IMR-90 (cell line): ENCODE data around the gene CMSS1. TPM values are rescaled to one million over a fixed set of nuclear protein-coding genes. Genes with fewer than 3 reads are reported as not detected.

Experiments
- ATAC-seq: fragments of 200-7000 bp; cut with Tn5 transposase; 2 replicates; pipeline ENCODE4 v1.9.1; 2020; ENCODE audit warnings: low read depth, mild to moderate bottlenecking, moderate library complexity
- BruUV-seq: library from RNA; stranded (reverse); fragments of 400-500 nt; replicated peaks from 2 replicates; lab custom pipeline; 2021; lab: Mats Ljungman, UMichigan
- CTCF ChIA-PET: fragments of 300-600 bp; formaldehyde crosslinking; extraction: SDS; loops from one replicate; lab custom pipeline; 2021; ENCODE audit warnings: antibody characterized with exemption; lab: Yijun Ruan, JAX
- POLR2A ChIA-PET: fragments of 300-600 bp; sonication (Branson Sonifier 250); formaldehyde crosslinking; loops from one replicate; lab custom pipeline; 2022; ENCODE audit warnings: antibody characterized with exemption; ENCODE audit not compliant: unreplicated experiment; lab: Charles Lee
- DNase-seq: peaks from one replicate; pipeline ENCODE4 v3.0.0; 2013
- H2AFZ ChIP-seq: replicated peaks from 2 replicates; pipeline ENCODE3; 2013; ENCODE audit warnings: low read length, mild to moderate bottlenecking; ENCODE audit not compliant: poor library complexity
- H2AK5ac ChIP-seq: 2 replicates; pipeline ENCODE4 v1.6.1; 2013; ENCODE audit warnings: low read depth, low read length, inconsistent platforms
- H2AK9ac ChIP-seq: replicated peaks from 2 replicates; pipeline ENCODE3; 2013; ENCODE audit warnings: mild to moderate bottlenecking, low read depth, low read length, moderate library complexity; ENCODE audit not compliant: poor library complexity
- H2BK120ac ChIP-seq: 2 replicates; pipeline ENCODE4 v1.6.1; 2013; ENCODE audit warnings: low read depth, low read length, inconsistent platforms
- H2BK15ac ChIP-seq: 3 replicates; pipeline ENCODE4 v1.6.1; 2013; ENCODE audit warnings: low read depth, low read length, inconsistent platforms
- H2BK20ac ChIP-seq: 2 replicates; pipeline ENCODE4 v1.6.1; 2013; ENCODE audit warnings: low read depth, mild to moderate bottlenecking, inconsistent platforms, low read length, moderate library complexity
- H2BK5ac ChIP-seq: 2 replicates; pipeline ENCODE4 v1.6.1; 2013; ENCODE audit warnings: mild to moderate bottlenecking, low read depth, low read length, inconsistent platforms; ENCODE audit not compliant: poor library complexity, severe bottlenecking
- H3K14ac ChIP-seq: replicated peaks from 2 replicates; pipeline ENCODE4 v1.6.1; 2013; ENCODE audit warnings: low read depth, low read length, inconsistent platforms
- H3K18ac ChIP-seq: 2 replicates; pipeline ENCODE4 v1.6.1; 2013; ENCODE audit warnings: low read depth, low read length, control low read depth
- H3K23ac ChIP-seq: 2 replicates; pipeline ENCODE4 v1.6.1; 2013; ENCODE audit warnings: low read depth, low read length, inconsistent platforms
- H3K27ac ChIP-seq: 2 replicates; pipeline ENCODE4 v1.5.1; 2013; ENCODE audit warnings: mild to moderate bottlenecking, control low read depth, low read length; ENCODE audit not compliant: insufficient read depth
- H3K27me3 ChIP-seq: 2 replicates; pipeline ENCODE4 v1.6.1; 2013; ENCODE audit warnings: low read length; ENCODE audit not compliant: control insufficient read depth, insufficient read depth
- H3K36me3 ChIP-seq: 2 replicates; pipeline ENCODE4 v1.6.1; 2013; ENCODE audit warnings: low read length, mixed read lengths; ENCODE audit not compliant: control insufficient read depth, insufficient read depth
- H3K4ac ChIP-seq: 2 replicates; pipeline ENCODE4 v1.6.1; 2013; ENCODE audit warnings: low read depth, low read length, inconsistent platforms
- H3K4me1 ChIP-seq: 2 replicates; pipeline ENCODE4 v1.6.1; 2013; ENCODE audit warnings: low read length, mixed read lengths; ENCODE audit not compliant: control insufficient read depth, insufficient read depth
- H3K4me2 ChIP-seq: 2 replicates; pipeline ENCODE4 v1.6.1; 2013; ENCODE audit warnings: low read depth, mild to moderate bottlenecking, control low read depth, low read length, moderate library complexity
- H3K4me3 ChIP-seq: 2 replicates; pipeline ENCODE4 v1.5.1; 2013; ENCODE audit warnings: low read depth, mild to moderate bottlenecking, control low read depth, low read length, moderate library complexity; ENCODE audit not compliant: insufficient read depth
- H3K56ac ChIP-seq: 2 replicates; pipeline ENCODE4 v1.6.1; 2013; ENCODE audit warnings: low read length, inconsistent platforms; ENCODE audit not compliant: insufficient read depth; ENCODE audit errors: extremely low read depth
- H3K79me1 ChIP-seq, 2 experiments: 2 replicates each; pipeline ENCODE4 v1.6.1; 2013; ENCODE audit warnings: low read length in 2 of 2, inconsistent platforms in 1 of 2, low read depth in 1 of 2
- H3K9ac ChIP-seq: 2 replicates; pipeline ENCODE4 v1.6.1; 2013; ENCODE audit warnings: low read depth, low read length, control low read depth
- H3K9me1 ChIP-seq: 2 replicates; pipeline ENCODE4 v1.6.1; 2013; ENCODE audit warnings: low read length, inconsistent platforms; ENCODE audit not compliant: insufficient read depth
- H3K9me3 ChIP-seq: 2 replicates; pipeline ENCODE4 v1.6.1; 2013; ENCODE audit warnings: low read length; ENCODE audit not compliant: control insufficient read depth, insufficient read depth
- H4K20me1 ChIP-seq: 2 replicates; pipeline ENCODE4 v1.6.1; 2013; ENCODE audit warnings: low read length, inconsistent platforms; ENCODE audit not compliant: insufficient read depth
- H4K5ac ChIP-seq: 2 replicates; pipeline ENCODE4 v1.6.1; 2013; ENCODE audit warnings: mild to moderate bottlenecking, low read depth, low read length, control low read depth
- H4K8ac ChIP-seq, 2 experiments: 2 replicates each; pipeline ENCODE4 v1.6.1; 2013; ENCODE audit warnings: low read depth in 2 of 2, low read length in 2 of 2, control low read depth in 1 of 2, inconsistent platforms in 1 of 2
- H4K91ac ChIP-seq: 2 replicates; pipeline ENCODE4 v1.6.1; 2013; ENCODE audit warnings: low read depth, low read length, inconsistent platforms; ENCODE audit not compliant: insufficient read depth
- BHLHE40 ChIP-seq: fragments of 150-350 bp; IDR thresholded peaks from 2 replicates; pipeline ENCODE4 v1.6.1; 2016; ENCODE audit warnings: mild to moderate bottlenecking, low read depth, low read length
- CEBPB ChIP-seq: IDR thresholded peaks from 2 replicates; pipeline ENCODE4 v1.6.1; 2012; ENCODE audit warnings: low read depth, low read length, improper control_type of control experiment
- CHD1 ChIP-seq: IDR thresholded peaks from 2 replicates; pipeline ENCODE4 v1.6.1; 2012; ENCODE audit warnings: low read depth, low read length, improper control_type of control experiment
- CTCF ChIP-seq: conservative IDR thresholded peaks from 2 replicates; pipeline ENCODE4 v1.5.1; 2012; ENCODE audit warnings: mild to moderate bottlenecking, low read depth, low read length, improper control_type of control experiment
- ELK1 ChIP-seq: fragments of 150-350 bp; IDR thresholded peaks from 2 replicates; pipeline ENCODE4 v1.6.1; 2016; ENCODE audit warnings: low read depth, mild to moderate bottlenecking, low read length, moderate library complexity, borderline replicate concordance
- FOS ChIP-seq: fragments of 150-350 bp; IDR thresholded peaks from 2 replicates; pipeline ENCODE4 v1.6.1; 2016; ENCODE audit warnings: low read depth, low read length
- MAFK ChIP-seq: IDR thresholded peaks from 2 replicates; pipeline ENCODE4 v1.6.1; 2012; ENCODE audit warnings: low read depth, low read length, improper control_type of control experiment
- MAZ ChIP-seq: IDR thresholded peaks from 2 replicates; pipeline ENCODE4 v1.6.1; 2012; ENCODE audit warnings: low read depth, mild to moderate bottlenecking, low read length, improper control_type of control experiment, moderate library complexity, borderline replicate concordance
- MXI1 ChIP-seq: IDR thresholded peaks from 2 replicates; pipeline ENCODE4 v1.6.1; 2012; ENCODE audit warnings: low read depth, mild to moderate bottlenecking, low read length, moderate library complexity, borderline replicate concordance
- NFE2L2 ChIP-seq: fragments of 150-350 bp; IDR thresholded peaks from 2 replicates; pipeline ENCODE4 v1.6.1; 2016; ENCODE audit warnings: low read depth, mild to moderate bottlenecking, low read length
- POLR2A ChIP-seq: IDR thresholded peaks from 2 replicates; pipeline ENCODE4 v1.6.1; 2012; ENCODE audit warnings: mild to moderate bottlenecking, low read depth, low read length
- RAD21 ChIP-seq: IDR thresholded peaks from 2 replicates; pipeline ENCODE4 v1.6.1; 2012; ENCODE audit warnings: low read length, improper control_type of control experiment
- RCOR1 ChIP-seq: IDR thresholded peaks from 2 replicates; pipeline ENCODE4 v1.6.1; 2012; ENCODE audit warnings: mild to moderate bottlenecking, low read length, improper control_type of control experiment; ENCODE audit not compliant: insufficient replicate concordance
- RFX5 ChIP-seq: IDR thresholded peaks from 2 replicates; pipeline ENCODE4 v1.8.0; 2012; ENCODE audit warnings: low read depth, mild to moderate bottlenecking, low read length, moderate library complexity
- SMC3 ChIP-seq: fragments of 150-350 bp; IDR thresholded peaks from 2 replicates; pipeline ENCODE4 v1.6.1; 2016; ENCODE audit warnings: low read depth, mild to moderate bottlenecking, antibody characterized with exemption, low read length, moderate library complexity
- USF2 ChIP-seq: fragments of 150-350 bp; IDR thresholded peaks from 2 replicates; pipeline ENCODE4 v1.6.1; 2017; ENCODE audit warnings: mild to moderate bottlenecking, antibody characterized with exemption, low read length, low read depth
- WGBS, 2 experiments: methylation state at CpG; one replicate each; pipeline versions ENCODE4 v1.1.5 to v1.1.7; 2013; ENCODE audit warnings: missing lambda C conversion rate in 2 of 2; ENCODE audit not compliant: insufficient read length in 1 of 2; ENCODE audit errors: extremely low coverage in 2 of 2; 5-methylcytosine and 5-hydroxymethylcytosine counted together
- dilution Hi-C: fragments of 300-500 bp; cut with HindIII; formaldehyde crosslinking; loops from one replicate; pipeline ENCODE4 v1.14.3; 2018; ENCODE audit warnings: low sequenced_read_pairs; ENCODE audit not compliant: unreplicated experiment
- in situ Hi-C: fragments of 300-500 bp; cut with MboI; formaldehyde crosslinking; loops from 3 replicates; pipeline ENCODE4 v1.14.3; 2019; ENCODE audit warnings: low sequenced_read_pairs, inconsistent platforms, mixed read lengths
- intact Hi-C: fragments of 100-400 bp; cut with micrococcal nuclease; formaldehyde crosslinking; loops from 2 replicates; pipeline ENCODE4 v1.10.0; 2022
- polyA plus RNA-seq, 3 experiments: library from polyadenylated mRNA; depleted of rRNA; stranded (reverse); fragments of >200 nt; gene quantifications; 2 replicates each; pipeline ENCODE4 v1.2.3, GENCODE V29; 2012; ENCODE audit warnings: low replicate concordance in 1 of 3
- total RNA-seq: library from RNA; depleted of rRNA; stranded (reverse); fragments of >200 nt; gene quantifications from 2 replicates; pipeline ENCODE4 v1.2.3, GENCODE V29; 2012

The CMSS1 gene
- total and polyA plus RNA-seq, 2 of the 4 experiments (the other 2 are of a cell fraction) = 12.5 to 13.6 TPM

GRCh38 chr3:99855900-99856299, 38.2 kb downstream of the CMSS1 start:
- in situ Hi-C loops (loop anchor here (25.0 kb wide), 1 partner anchor 206 kb away; no protein-coding TSS in a partner anchor), dilution Hi-C loops (no loop called here), intact Hi-C loops (loop anchor here (5.0 kb wide), 1 partner anchor 396 kb away; no protein-coding TSS in a partner anchor)
- H3K9ac ChIP-seq = no peak overlapping the region
- peaks cover 11% of the 10 kb centered on the region for H3K4me1 ChIP-seq
- H3K4ac ChIP-seq = no peak overlapping the region
- no peak overlapping the region for H3K4me2 ChIP-seq
- peaks cover 42 to 74% of the 10 kb centered on the region in 2 experiments for H3K79me1 ChIP-seq
- DNase-seq = no peak
- H3K36me3 ChIP-seq = peaks cover 17% of the 10 kb centered on the region
- no peak overlapping the region for H4K8ac ChIP-seq
- ATAC-seq = no peak
- H2BK20ac ChIP-seq = no peak overlapping the region
- no peak overlapping the region for H2AK9ac ChIP-seq
- H3K9me1 ChIP-seq = peaks cover 14% of the 10 kb centered on the region
- 0 out of 2 replicates have a peak overlapping the region, but pooled peaks have one; percentile 30 for H2AK5ac ChIP-seq
- no peak overlapping the region for H3K14ac ChIP-seq
- TF ChIP-seq NFE2L2 (no peak), MXI1 (no peak), RAD21 (no peak), SMC3 (no peak), RCOR1 (no peak), CEBPB (no peak), MAFK (no peak), FOS (no peak), BHLHE40 (no peak), MAZ (no peak), CTCF (no peak), CHD1 (no peak), RFX5 (no peak), ELK1 (no peak), POLR2A (no peak), USF2 (no peak)
- no TSS peak for BruUV-seq
- no peak overlapping the region for H2BK15ac ChIP-seq
- no peak overlapping the region for H3K56ac ChIP-seq
- H3K27ac ChIP-seq = no peak overlapping the region
- 80% methylated on average over 1 of the region's 1 CpG; no CpG with 5 or more reads in 1 of the 2 experiments for WGBS, 2 experiments
- H3K9me3 ChIP-seq = no peaks in the 10 kb centered on the region
- no peak overlapping the region for H2BK5ac ChIP-seq
- peaks cover 35% of the 10 kb centered on the region; the same call in 1 of the 2 replicates for H4K20me1 ChIP-seq
- H4K91ac ChIP-seq = no peak overlapping the region
- H3K18ac ChIP-seq = no peak overlapping the region
- POLR2A ChIA-PET = no interaction called here
- CTCF ChIA-PET = interaction anchor here (1.3 kb wide), 1 partner anchor 13 kb away, joined by 3 read pairs; no protein-coding TSS in a partner anchor
- H3K4me3 ChIP-seq = no peak overlapping the region
- peak overlapping the region; percentile 57 for H3K23ac ChIP-seq
- no peak overlapping the region for H2BK120ac ChIP-seq
- no peak overlapping the region for H2AFZ ChIP-seq
- no peak overlapping the region for H4K5ac ChIP-seq
- H3K27me3 ChIP-seq = no peaks in the 10 kb centered on the region
